SH-SY5Y (cell line): Measurements from ENCODE around the gene RAB7A.

Source experiments
- GATA2 ChIP-seq: IDR thresholded peaks from 2 replicates; pipeline ENCODE4 v1.6.1; 2011; ENCODE audit warnings: mild to moderate bottlenecking, low read depth, low read length
- GATA3 ChIP-seq: IDR thresholded peaks from 2 replicates; pipeline ENCODE4 v1.6.1; 2011; ENCODE audit warnings: low read depth, mild to moderate bottlenecking, low read length, moderate library complexity

- TF ChIP-seq GATA2 (no peak), GATA3 (no peak)
Observed at GRCh38 chr3:128720891-128721290, 5.1 kb upstream of the RAB7A start.
